NCI-H2196 treated with DMSO at 0.1 percent for 48 hours (cell line): Measurements from ENCODE around the gene CX3CL1.
"Not testable (repeated sequence)": the region's sequence is repeated elsewhere in the genome, so short reads cannot be mapped to it uniquely, and the experiment has no call there.

Experiments
- DNase-seq: peaks from one replicate; lab custom pipeline; 2025; ENCODE audit not compliant: unreplicated experiment; lab: John Stamatoyannopoulos, UW

The CX3CL1 gene

DNA sequence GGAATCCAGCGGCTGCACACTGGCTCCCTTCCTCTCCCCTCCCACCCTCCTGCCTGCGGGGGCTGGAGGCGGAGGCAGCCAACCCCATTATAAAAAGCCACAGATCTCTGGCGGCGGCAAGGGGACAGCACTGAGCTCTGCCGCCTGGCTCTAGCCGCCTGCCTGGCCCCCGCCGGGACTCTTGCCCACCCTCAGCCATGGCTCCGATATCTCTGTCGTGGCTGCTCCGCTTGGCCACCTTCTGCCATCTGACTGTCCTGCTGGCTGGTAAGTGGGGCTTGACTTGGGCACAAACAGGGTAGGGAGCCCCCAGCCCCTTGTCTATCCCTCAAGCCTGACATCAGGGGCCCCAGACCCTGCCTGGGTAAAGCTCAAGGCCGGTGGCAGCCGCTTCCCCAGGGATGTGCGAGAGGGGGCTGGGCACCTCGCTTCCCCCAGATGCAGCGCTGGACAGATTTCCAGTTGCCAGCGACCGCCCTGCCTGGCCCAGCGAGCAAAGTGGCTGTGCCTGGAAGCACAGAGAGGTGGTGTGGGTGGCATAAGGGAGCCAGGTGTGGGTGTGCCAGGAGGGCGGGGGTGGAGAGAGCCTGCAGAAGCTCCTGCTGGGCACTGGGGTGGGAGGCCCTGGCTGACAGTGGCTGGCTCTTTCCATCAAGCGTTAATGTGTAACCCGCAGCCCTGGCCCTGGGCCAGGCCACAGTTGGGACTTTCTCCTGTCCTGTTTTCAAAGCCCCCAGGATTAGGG is at the start of gene CX3CL1:
Gene CX3CL1, plus strand, starts transcription at position 119 of the 745 bp plus-strand sequence. Its CDS starts 79 bp downstream, at position 198.
- no peak for DNase-seq

- no peak for DNase-seq
Observed at GRCh38 chr16:57324749-57325148, 47.5 kb upstream of the CX3CL1 start.

GRCh38 chr16:57325458-57325857 is 46.8 kb upstream of the CX3CL1 start:
- no peak for DNase-seq

GRCh38 chr16:57329718-57330327 is 42.5 kb upstream of the CX3CL1 start:
- DNase-seq = no peak

GRCh38 chr16:57331355-57331754 is 40.9 kb upstream of the CX3CL1 start:
- DNase-seq = no peak

GRCh38 chr16:57333402-57333801 is 38.9 kb upstream of the CX3CL1 start:
- DNase-seq = no peak

DNA sequence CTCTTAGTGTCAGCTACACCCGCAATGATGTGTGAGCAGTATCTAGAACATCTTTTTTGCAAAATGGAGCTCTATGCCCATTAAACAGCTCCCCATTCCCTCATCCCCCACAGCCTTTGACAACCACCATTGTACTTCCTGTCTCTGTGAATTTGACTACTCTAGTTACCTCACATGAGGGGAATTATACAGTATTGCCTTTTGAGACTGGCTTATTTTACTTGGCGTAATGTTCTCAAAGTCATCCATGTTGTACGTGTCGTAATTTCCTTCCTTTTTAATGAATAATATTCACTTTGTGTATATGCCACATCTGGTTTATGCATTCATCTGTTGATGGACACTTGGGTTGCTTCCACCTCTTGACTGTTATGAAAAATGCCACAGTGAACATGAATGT is 36.9 kb upstream of the CX3CL1 start:
- DNase-seq = no peak

- no peak for DNase-seq
Observed at GRCh38 chr16:57341062-57341440, 31.2 kb upstream of the CX3CL1 start.

- no peak for DNase-seq
Observed at GRCh38 chr16:57341441-57342303, 30.6 kb upstream of the CX3CL1 start.

DNA sequence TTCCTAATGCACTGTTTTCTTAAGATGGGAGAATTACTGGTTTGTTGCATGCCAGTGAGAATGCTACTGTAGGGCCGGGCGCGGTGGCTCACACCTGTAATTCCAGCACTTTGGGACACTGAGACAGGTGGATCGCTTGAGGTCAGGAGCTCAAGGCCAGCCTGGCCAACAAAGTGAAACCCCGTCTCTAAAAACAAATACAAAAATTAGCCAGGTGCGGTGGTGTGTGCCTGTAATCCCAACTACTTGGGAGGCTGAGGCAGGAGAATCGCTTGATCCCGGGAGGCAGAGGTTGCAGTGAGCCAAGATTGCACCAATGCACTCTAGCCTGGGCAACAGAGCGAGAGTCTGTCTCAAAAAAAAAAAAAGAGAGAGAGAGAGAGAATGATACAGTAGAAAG is 29.7 kb upstream of the CX3CL1 start:
- not testable (repeated sequence) for DNase-seq

- no peak for DNase-seq
Observed at GRCh38 chr16:57343221-57343620, 29.1 kb upstream of the CX3CL1 start.

- not testable (repeated sequence) for DNase-seq
Observed at GRCh38 chr16:57344094-57344493, 28.2 kb upstream of the CX3CL1 start.

DNA sequence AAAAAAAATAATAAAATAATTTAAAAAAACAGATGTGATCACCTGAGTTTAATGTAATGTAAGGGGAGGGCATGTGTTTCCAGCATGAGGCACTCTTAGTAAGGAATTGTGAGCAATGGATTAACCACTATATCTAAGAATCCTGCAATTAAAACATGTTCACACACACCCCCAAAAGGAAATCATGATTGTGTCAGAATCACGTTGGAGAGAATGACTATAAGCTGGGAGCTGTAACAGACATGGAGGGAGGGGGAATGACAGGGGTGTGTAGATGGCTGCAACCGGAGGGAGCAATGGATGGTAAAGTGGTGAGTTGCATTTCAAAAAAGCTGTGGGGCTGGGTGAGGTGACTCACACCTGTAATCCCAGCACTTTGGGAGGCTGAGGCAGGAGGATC is 27.3 kb upstream of the CX3CL1 start:
- DNase-seq = no peak

DNA sequence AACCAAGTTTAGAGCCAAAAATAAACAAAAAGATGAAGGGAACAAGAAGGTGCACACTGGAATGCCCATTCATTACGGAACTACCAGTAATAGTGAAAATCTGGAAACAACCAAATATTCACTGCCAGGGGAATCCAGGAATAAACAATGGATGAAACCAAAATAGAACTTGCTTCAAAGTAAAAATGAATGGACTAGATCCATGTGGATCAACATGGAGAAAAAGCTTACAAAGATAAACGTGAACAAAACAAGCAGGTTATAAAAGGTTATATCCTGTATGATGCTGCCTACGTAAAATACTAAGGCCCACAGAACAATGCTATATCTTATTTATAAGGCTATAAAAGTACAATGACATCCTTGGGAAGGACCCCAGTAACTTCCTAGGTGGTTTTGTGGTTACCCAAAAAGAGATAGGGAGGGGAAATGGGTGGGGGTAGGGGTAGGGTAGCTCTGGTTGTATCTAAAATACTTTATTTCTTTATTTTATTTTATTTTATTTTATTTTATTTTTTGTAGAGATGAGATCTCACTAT is 26.6 kb upstream of the CX3CL1 start:
- DNase-seq = no peak

DNA sequence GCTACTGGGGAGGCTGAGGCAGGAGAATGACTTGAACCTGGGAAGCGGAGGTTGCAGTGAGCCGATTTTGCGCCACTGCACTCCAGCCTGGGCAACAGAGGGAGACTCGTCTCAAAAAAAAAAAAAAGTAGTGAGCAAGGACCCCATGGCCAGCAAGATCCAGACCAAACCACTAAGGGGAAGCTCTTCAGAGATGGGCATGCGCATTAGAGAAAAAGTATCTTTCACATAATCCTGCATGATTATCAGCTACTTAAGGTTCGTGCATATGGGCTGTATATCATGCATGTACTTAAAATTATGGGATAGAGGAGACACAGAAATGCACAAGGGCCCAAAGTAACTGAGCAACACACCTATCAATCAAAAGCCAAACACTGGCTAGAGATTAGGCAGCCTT is 24.4 kb upstream of the CX3CL1 start:
- no peak for DNase-seq

DNA sequence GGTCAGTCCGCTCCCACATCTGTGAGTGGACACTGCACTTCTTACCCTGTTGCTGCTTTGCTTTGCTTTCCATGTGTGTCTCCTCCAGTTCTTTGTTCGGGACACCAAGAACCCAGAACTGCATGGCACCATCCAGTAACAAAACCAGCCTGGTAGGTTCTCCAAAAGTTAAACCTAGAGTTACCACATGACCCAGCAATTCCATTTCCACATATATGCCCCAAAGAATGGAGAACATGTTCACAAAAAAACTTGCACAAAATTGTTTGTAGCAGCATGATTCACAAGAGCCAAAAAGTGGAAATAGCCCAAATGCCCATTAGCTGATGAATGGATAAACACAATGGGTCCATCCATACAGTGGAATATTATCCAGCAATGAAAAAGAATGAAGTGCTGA is 24.0 kb upstream of the CX3CL1 start:
- DNase-seq = no peak

DNA sequence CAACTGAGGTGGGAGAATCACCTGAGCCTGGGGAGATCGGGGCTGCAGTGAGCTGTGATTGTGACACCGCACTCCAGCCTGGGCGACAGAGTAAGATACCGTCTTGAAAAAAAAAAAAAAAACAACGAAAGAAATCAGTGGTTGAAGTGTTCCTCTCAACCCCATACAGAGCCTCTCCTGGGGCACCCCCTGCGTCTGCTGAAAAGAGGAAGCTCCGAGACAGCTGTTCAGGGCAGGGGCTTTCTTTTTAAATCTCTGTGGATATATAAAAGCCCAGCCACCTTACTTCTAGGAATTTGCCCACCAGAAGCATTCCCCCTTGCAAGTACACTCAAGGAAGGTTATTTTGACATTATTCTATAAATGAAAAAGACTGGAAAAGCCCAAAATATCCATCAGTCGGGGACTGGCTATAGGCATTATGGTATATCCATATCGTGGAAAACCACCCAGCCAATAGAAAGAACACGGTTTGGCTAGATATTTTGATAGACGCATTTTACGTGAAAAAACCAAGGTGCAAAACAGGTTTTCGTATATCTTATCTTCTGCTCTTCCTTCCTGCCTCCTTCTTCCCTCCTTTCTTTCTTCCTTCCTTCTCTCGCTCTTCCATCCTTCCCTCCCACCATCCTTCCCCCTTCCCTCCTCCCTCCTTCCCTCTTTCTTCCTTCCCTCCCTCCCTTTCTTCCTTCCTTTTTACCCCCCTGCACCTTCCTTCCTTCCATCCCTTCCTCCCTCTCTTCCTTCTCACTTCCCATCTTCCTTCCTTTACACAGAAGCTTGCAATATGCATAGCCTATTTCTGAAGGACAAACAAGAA is 22.9 kb upstream of the CX3CL1 start:
- DNase-seq = no peak

DNA sequence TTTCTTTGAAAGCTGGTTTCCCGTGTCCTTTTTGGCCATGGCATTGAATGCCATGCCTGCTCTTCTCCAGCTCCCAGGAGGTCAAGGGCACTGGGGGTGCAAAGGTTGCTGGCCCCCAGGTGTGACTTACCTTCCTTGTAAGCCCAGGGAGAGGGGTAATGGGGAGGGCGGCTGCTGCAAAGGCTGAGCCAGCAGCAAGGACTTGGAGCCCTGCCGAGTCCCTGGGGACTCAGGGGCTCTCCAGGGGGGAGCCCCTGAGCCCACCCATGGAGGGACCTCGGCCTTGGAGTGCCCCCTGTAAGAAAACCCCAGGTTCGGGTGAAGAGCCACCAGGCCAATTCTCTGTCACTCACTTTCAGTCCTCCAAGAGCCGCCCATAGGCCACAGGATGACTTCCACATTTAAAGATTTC is 19.6 kb upstream of the CX3CL1 start:
- DNase-seq = no peak

DNA sequence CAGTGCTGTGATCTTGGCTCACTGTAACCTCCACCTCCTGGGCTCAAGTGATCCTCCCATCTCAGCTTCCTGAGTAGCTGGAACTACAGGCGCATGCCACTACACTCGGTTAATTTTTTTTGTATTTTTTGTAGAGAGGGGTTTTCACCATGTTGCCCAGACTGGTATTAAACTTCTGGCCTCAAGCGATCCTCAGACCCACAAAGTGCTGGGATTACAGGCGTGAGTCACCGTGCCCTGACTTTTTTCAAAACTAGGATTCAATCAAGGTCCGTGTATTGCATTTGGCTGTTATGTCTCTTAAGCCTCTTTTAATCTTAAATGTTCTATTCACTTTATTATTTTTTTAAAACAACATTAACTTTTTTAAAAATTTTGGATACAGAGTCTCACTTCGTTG is 18.0 kb upstream of the CX3CL1 start:
- no peak for DNase-seq

DNA sequence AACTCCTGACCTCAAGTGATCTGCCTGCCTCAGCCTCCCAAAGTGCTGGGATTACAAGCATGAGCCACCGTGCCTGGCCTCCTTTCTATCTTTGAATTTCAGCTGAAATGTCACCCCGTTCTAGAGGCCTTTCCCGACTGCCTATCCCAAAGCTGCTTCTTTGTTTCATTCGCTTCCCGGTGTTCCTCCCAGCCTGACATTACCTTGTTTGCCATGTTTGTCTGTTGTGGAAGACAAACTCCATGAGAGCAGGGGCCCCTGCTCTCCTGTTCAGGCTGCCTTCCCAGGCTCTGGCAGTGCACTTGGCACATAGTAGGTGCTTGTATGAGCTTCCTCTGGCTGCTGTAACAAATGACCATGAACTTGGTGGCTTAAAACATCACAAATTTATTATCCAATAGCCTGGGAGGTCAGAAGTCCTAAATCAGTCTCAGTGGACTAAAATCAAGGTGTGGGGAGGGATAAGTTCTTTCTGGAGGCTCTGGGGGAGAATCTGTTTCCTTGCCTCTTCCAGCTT is 16.3 kb upstream of the CX3CL1 start:
- DNase-seq = no peak

- DNase-seq = no peak
Observed at GRCh38 chr16:57356547-57356946, 15.7 kb upstream of the CX3CL1 start.
